GM12891 (cell line): ENCODE measurements around the gene RUFY3.
"Not testable (repeated sequence)": the region's sequence is repeated elsewhere in the genome, so short reads cannot be mapped to it uniquely, and the experiment has no call there.

Experiments used
- DNase-seq: peaks from one replicate; pipeline ENCODE4 v3.0.0; 2011; ENCODE audit warnings: low spot score; ENCODE audit not compliant: insufficient read length
- FAIRE-seq: peaks from 2 replicates; lab custom pipeline; 2011; peaks lifted over from hg19 to GRCh38; lab: Jason Lieb, UNC
- PAX5 ChIP-seq: IDR thresholded peaks from 2 replicates; pipeline ENCODE4 v1.6.1; 2011; ENCODE audit warnings: low read length, moderate library complexity, mild to moderate bottlenecking; ENCODE audit not compliant: insufficient read depth, severe bottlenecking
- POLR2A ChIP-seq: IDR thresholded peaks from 2 replicates; pipeline ENCODE4 v1.6.1; 2011; ENCODE audit warnings: low read depth, low read length, control low read depth
- POLR2AphosphoS5 ChIP-seq: IDR thresholded peaks from 2 replicates; pipeline ENCODE4 v1.6.1; 2011; ENCODE audit warnings: low read depth, low read length, control low read depth
- POU2F2 ChIP-seq: IDR thresholded peaks from 2 replicates; pipeline ENCODE4 v1.6.1; 2011; ENCODE audit warnings: low read depth, mild to moderate bottlenecking, control low read depth, low read length, moderate library complexity
- SPI1 ChIP-seq: IDR thresholded peaks from 2 replicates; pipeline ENCODE4 v1.6.1; 2011; ENCODE audit warnings: low read depth, low read length, control low read depth
- TAF1 ChIP-seq: IDR thresholded peaks from 2 replicates; pipeline ENCODE4 v1.6.1; 2011; ENCODE audit warnings: low read depth, low read length, control low read depth

Gene RUFY3

DNA sequence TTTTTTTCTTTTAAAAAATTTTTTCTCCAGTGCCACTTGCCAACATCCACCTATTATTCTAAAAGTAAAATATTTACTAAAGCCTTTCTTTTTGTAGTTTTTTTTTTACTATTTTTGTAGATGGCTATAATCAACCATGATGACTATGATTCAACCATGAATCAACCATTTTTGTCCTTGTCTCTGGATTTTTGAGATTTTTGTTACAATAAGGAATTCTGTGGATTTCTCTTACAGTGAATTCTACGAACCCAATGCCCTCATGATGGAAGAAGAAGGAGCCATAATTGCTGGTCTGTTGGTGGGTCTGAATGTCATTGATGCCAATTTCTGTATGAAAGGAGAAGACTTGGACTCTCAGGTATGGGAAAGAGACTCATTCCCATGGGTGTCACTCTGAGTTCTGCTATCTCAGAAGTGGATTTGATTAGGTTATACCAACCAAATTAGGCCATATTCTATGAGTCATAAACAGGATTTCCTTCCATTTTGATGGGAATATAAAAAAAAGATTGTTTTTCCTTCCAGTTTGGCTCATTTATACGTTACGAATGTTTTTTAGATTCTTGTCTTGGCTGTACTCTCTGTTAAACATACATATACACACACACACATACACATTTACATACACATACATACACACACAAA is 46.7 kb downstream of the RUFY3 start:
- FAIRE-seq (no peak), DNase-seq (no peak)
- TF ChIP-seq TAF1 (no peak), POU2F2 (no peak), SPI1 (no peak), PAX5 (no peak), POLR2A (no peak), POLR2AphosphoS5 (no peak)

DNA sequence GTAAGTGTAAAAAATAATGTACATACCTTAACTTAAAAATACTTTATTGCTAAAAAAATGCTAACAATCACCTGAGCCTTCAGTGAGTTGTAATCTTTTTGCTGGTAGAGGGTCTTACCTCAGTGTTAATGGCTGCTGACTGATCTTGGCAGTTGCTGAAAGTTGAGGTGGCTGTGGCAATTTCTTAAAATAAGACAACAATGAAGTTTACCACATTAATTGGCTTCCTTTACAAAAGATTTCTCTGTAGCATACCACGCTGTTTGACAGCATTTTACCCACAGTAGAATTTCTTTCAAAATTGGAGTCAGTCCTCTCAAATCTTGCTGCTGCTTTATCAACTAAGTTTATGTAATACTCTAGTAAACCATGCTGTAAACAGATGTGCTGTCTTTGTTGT is 47.6 kb downstream of the RUFY3 start:
- not testable (repeated sequence) for FAIRE-seq, DNase-seq

DNA sequence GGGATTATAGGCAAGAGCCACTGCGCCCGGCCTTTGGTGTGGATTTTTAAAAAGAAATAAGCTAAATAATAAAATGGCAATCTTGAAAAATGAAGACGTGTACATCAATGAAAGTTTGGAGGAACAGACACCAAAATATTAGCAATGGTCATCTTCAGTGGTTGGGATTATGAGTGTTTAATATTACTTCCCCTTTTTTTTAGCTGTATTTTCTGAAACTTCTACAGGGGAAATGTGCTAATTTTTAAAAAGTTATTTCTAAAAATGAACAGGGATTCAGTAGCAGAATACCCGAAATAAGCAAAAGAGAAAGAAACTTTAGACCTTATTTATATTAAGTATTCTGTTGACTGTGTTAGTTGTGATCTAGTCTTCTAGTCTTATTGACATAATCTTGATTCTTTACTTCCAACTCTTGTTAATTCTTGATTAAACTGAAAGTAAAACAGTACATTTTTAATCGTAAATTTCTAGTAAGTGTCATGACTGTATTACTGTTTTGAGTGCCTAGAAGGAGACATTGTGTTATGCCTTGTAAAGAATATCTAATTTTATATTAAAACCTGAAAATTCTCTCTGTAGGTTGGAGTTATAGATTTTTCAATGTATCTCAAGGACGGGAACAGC is 51.3 kb downstream of the RUFY3 start:
- FAIRE-seq (no peak), DNase-seq (peak; percentile 9)
- no peak for TF ChIP-seq POU2F2
- TF ChIP-seq TAF1 = no peak
- no peak for TF ChIP-seq POLR2AphosphoS5
- TF ChIP-seq PAX5 = no peak
- no peak for TF ChIP-seq POLR2A

DNA sequence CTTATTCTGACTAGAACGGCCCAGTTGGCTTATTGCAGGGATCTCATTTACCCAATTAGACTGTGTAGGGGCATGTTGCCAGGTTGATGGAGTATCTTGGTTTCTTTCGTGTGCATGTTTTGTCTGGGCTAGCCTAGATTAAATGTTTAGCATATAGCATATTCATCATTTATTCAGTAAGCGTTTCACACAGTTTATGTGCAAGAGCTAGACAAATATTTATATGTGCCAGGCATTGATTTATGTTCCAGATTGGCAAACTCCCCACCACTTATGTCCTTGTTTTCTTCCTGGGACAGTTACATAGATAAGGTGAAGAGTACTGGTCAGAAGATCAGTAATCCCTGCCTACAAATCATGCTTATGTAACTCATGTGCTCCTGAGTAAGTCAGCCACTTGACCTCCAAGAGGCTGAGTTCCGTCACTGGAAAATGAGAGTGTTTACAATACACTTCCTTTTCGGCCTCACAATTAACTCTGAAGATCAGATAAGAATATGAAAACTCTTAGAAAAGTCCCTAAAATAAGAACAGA is 57.2 kb downstream of the RUFY3 start:
- no peak for DNase-seq
- no peak for TF ChIP-seq PAX5
- no peak for TF ChIP-seq POLR2AphosphoS5
- no peak for TF ChIP-seq POLR2A
- TF ChIP-seq SPI1 = no peak
- TF ChIP-seq TAF1 = no peak
- no peak for TF ChIP-seq POU2F2
- FAIRE-seq = peak; percentile 62

DNA sequence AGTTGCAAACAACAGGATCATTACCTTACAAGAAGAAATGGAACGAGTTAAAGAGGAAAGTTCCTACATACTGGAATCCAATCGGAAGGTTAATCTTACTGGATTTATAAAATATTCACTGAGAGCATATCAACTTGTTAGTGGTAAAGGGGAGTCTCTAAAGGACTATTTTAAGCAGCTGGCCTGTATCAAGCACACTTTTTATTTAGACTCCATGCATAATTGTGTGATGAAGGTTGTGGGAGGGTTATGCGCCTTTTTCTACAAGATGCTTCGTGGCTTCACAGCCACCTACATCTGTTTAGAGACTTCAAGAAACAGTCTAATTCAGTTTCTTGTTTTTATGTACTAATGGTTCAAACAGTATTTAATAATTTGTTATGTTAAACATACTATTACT is 61.3 kb downstream of the RUFY3 start:
- TF ChIP-seq PAX5 (no peak), SPI1 (no peak), POU2F2 (no peak), POLR2AphosphoS5 (no peak), POLR2A (no peak), TAF1 (no peak)
- DNase-seq (no peak), FAIRE-seq (no peak)

DNA sequence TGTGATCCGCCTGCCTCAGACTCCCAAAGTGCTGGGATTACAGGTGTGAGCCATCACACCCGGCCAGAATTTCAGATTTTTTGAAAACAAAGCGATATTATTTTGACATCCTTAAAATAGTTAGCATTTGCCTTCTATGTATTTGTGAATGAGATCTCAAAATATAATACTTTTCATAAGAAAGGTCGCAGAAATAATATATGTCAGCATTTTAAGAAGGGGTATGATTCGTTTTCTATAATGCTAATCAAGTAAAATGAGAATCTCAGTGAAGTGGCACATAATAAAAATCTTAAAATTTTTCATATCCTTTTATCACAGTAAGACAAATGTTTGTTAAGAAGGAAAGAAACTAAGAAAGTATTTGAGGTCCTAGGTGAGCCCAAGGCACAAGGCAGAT is 65.7 kb downstream of the RUFY3 start:
- no peak for TF ChIP-seq POU2F2
- TF ChIP-seq PAX5 = no peak
- TF ChIP-seq POLR2AphosphoS5 = no peak
- no peak for TF ChIP-seq POLR2A
- no peak for TF ChIP-seq SPI1
- TF ChIP-seq TAF1 = no peak
- no peak for DNase-seq
- FAIRE-seq = no peak

DNA sequence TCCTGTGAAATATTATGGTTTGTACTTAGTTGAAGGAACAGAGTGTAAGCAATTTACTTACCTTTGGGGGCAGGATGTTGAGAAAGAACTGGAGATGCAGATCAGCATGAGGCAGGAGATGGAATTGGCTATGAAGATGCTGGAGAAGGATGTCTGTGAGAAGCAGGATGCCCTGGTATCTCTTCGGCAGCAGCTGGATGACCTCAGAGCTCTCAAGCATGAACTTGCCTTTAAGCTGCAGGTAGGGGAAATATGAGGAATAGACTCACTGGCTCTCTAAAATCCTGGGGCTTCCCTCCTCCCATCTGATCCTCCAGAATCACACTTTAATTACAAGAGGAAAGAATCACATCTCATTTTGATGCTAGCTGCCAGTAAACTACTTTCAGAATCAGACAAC is 67.0 kb downstream of the RUFY3 start:
- no peak for FAIRE-seq
- TF ChIP-seq POLR2A = no peak
- TF ChIP-seq POLR2AphosphoS5 = no peak
- no peak for DNase-seq

DNA sequence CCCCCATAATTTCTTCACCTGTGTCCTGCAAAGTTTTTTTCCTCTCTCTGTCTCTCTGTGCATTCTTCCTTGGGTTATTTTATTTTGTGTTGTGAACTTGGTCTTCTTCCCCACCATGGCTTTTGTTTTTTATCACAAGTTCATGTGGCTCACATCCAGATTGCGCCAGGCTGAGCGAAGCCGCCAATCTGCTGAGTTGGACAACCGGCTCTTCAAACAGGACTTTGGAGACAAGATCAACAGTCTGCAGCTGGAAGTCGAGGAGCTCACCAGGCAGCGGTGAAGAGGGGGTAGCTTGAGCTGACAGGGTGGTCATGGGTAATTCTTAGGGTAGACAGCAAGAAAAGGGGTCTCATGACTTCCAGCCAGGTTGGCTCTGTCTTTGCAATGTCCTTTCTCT is 71.9 kb downstream of the RUFY3 start:
- TF ChIP-seq POLR2AphosphoS5 (no peak), SPI1 (no peak), PAX5 (no peak), POLR2A (no peak), POU2F2 (no peak), TAF1 (no peak)
- DNase-seq (no peak), FAIRE-seq (no peak)

DNA sequence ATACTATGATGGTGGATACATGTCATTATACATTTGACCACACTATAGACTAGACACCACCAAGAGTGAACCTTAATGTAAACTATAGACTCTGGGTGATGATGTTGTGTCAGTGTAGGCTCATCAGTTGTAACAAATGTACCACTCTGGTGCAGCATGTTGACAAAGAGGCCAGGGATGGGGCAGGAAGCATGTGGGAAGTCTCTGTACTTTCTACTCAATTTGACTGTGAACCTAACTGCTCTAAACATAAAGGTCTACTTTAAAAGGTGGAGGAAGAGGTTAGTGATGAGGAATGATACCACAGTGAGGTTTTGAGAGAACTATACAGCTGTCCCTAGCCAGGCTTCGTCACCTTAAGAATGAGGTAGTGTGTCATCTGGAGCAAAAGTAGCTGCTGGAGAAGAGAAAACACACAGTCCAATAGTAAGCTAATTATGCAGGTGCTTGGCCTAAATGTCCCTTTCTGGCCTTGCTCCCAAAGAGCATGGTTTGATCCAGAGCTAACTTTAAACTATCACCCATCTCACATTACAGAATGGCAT is 79.6 kb downstream of the RUFY3 start:
- DNase-seq = no peak
- FAIRE-seq = peak; percentile 85
- no peak for TF ChIP-seq POLR2AphosphoS5
- TF ChIP-seq PAX5 = no peak
- no peak for TF ChIP-seq POU2F2
- TF ChIP-seq POLR2A = no peak
- TF ChIP-seq SPI1 = no peak
- TF ChIP-seq TAF1 = no peak

DNA sequence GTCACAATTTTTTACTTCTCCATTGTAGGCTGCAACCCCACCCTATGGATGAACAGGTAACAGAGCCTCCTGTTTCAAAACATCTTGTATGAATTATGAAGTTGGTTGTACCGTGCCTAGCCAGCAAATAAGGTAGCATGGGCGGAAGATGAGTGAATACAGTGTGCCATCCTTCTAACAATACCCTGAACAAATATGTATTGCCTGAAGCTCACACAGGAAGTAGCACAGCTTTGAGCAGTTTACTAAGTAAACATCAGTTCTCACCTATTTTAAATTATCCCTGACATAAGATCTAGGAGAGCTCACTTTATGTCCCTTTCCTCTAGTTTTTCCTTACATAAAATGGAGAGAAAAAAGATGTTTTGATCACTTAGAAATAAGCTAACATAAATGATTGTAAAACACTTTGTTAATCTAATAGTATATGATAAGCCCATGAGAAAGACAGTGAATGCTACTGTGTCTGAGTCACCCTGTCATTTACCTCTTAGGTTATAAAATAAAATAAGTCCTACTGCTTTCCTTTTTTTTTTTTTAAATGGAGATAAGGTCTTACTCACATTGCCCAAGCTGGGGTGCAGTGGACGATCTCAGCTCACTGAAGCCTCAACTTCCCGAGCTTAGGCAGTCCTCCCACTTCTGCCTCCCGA is 81.3 kb downstream of the RUFY3 start:
- TF ChIP-seq SPI1 (no peak), TAF1 (no peak), POLR2A (no peak), POLR2AphosphoS5 (no peak), POU2F2 (no peak), PAX5 (no peak)
- FAIRE-seq = no peak
- no peak for DNase-seq
